SK-N-SH treated with all-trans-retinoic acid at 6 μM for 48 hours (cell line): ENCODE results near the gene SPG7.

Experiments
- ATAC-seq: fragments of 200-7000 bp; cut with Tn5 transposase; 3 replicates; pipeline ENCODE4 v1.9.1; 2020; ENCODE audit warnings: mild to moderate bottlenecking, moderate library complexity
- ARNTL ChIP-seq: fragments of 450-650 bp; formaldehyde crosslinking; IDR thresholded peaks from 2 replicates; pipeline ENCODE4 v1.5.0; 2020; ENCODE audit warnings: low read depth, mild to moderate bottlenecking, moderate library complexity, borderline replicate concordance
- BACH2 ChIP-seq: fragments of 250-450 bp; sonication (Bioruptor Pico); IDR thresholded peaks from 2 replicates; pipeline ENCODE4 v1.9.0; 2021; ENCODE audit warnings: mild to moderate bottlenecking, borderline replicate concordance
- CSDC2 ChIP-seq: fragments of 250-450 bp; sonication (Bioruptor Pico); IDR thresholded peaks from 2 replicates; pipeline ENCODE4 v1.5.0; 2020; ENCODE audit warnings: mild to moderate bottlenecking, moderate library complexity
- ESRRG ChIP-seq: fragments of 250-450 bp; sonication (Bioruptor Pico); IDR thresholded peaks from 2 replicates; pipeline ENCODE4 v1.6.1; 2021; ENCODE audit warnings: mild to moderate bottlenecking
- GLIS3 ChIP-seq: fragments of 250-450 bp; sonication (Bioruptor Pico); IDR thresholded peaks from 2 replicates; pipeline ENCODE4 v1.5.0; 2020; ENCODE audit warnings: mild to moderate bottlenecking, moderate library complexity
- ISL1 ChIP-seq: fragments of 250-450 bp; sonication (Bioruptor Pico); IDR thresholded peaks from 2 replicates; pipeline ENCODE4 v2.1.2; 2022; ENCODE audit warnings: mild to moderate bottlenecking, moderate library complexity
- PPARA ChIP-seq: fragments of 250-450 bp; sonication (Bioruptor Pico); IDR thresholded peaks from 2 replicates; pipeline ENCODE4 v1.5.0; 2020; ENCODE audit warnings: mild to moderate bottlenecking, borderline replicate concordance
- RARB ChIP-seq: fragments of 250-450 bp; sonication (Bioruptor Pico); IDR thresholded peaks from 2 replicates; pipeline ENCODE4 v1.8.0; 2021; ENCODE audit warnings: mild to moderate bottlenecking, moderate library complexity
- SNAI2 ChIP-seq: fragments of 250-450 bp; sonication (Bioruptor Pico); IDR thresholded peaks from 2 replicates; pipeline ENCODE4 v1.5.0; 2020; ENCODE audit warnings: mild to moderate bottlenecking, moderate library complexity
- TCF4 ChIP-seq: fragments of 250-450 bp; sonication (Bioruptor Pico); IDR thresholded peaks from 2 replicates; pipeline ENCODE4 v1.8.0; 2021; ENCODE audit warnings: mild to moderate bottlenecking, moderate library complexity, borderline replicate concordance
- TOX ChIP-seq: fragments of 250-450 bp; sonication (Bioruptor Pico); IDR thresholded peaks from 2 replicates; pipeline ENCODE4 v1.8.0; 2021; ENCODE audit warnings: mild to moderate bottlenecking, moderate library complexity, borderline replicate concordance
- ZC3H10 ChIP-seq: fragments of 250-450 bp; sonication (Bioruptor Pico); IDR thresholded peaks from 2 replicates; pipeline ENCODE4 v1.5.1; 2021; ENCODE audit warnings: mild to moderate bottlenecking, moderate library complexity
- ZFP3 ChIP-seq: fragments of 250-450 bp; sonication (Bioruptor Pico); IDR thresholded peaks from 2 replicates; pipeline ENCODE4 v1.5.0; 2020; ENCODE audit warnings: mild to moderate bottlenecking, moderate library complexity
- ZFP30 ChIP-seq: fragments of 450-650 bp; formaldehyde crosslinking; IDR thresholded peaks from 2 replicates; pipeline ENCODE4 v1.5.0; 2022; ENCODE audit warnings: mild to moderate bottlenecking, moderate library complexity
- ZNF565 ChIP-seq: fragments of 450-650 bp; formaldehyde crosslinking; conservative IDR thresholded peaks from 2 replicates; pipeline ENCODE4 v1.5.0; 2020; ENCODE audit warnings: low read depth, mild to moderate bottlenecking, moderate library complexity
- ZNF70 ChIP-seq: fragments of 450-650 bp; formaldehyde crosslinking; IDR thresholded peaks from 2 replicates; pipeline ENCODE4 v1.5.0; 2020; ENCODE audit warnings: mild to moderate bottlenecking, moderate library complexity
- ZNF8 ChIP-seq: fragments of 450-650 bp; formaldehyde crosslinking; IDR thresholded peaks from 2 replicates; pipeline ENCODE4 v1.5.0; 2020; ENCODE audit warnings: mild to moderate bottlenecking, moderate library complexity
- TF ChIP-seq, protein P1 (sequence below): fragments of 250-450 bp; sonication (Bioruptor Pico); IDR thresholded peaks from 2 replicates; pipeline ENCODE4 v1.5.0; 2020; ENCODE audit warnings: mild to moderate bottlenecking, moderate library complexity
- TF ChIP-seq, protein P2 (sequence below): fragments of 250-450 bp; sonication (Bioruptor Pico); IDR thresholded peaks from 2 replicates; pipeline ENCODE4 v1.8.0; 2020; ENCODE audit warnings: mild to moderate bottlenecking, moderate library complexity, borderline replicate concordance
- TF ChIP-seq, protein P3 (sequence below): fragments of 250-450 bp; sonication (Bioruptor Pico); IDR thresholded peaks from 2 replicates; pipeline ENCODE4 v1.5.1; 2020; ENCODE audit warnings: low read depth, mild to moderate bottlenecking, moderate library complexity
- TF ChIP-seq, protein P4 (sequence below): fragments of 250-450 bp; sonication (Bioruptor Pico); IDR thresholded peaks from 2 replicates; pipeline ENCODE4 v1.5.1; 2021; ENCODE audit warnings: mild to moderate bottlenecking, moderate library complexity
- TF ChIP-seq, protein P5 (sequence below): fragments of 250-450 bp; sonication (Bioruptor Pico); IDR thresholded peaks from 2 replicates; pipeline ENCODE4 v1.8.0; 2021; ENCODE audit warnings: low read depth, mild to moderate bottlenecking, moderate library complexity, borderline replicate concordance

SPG7 gene

DNA sequence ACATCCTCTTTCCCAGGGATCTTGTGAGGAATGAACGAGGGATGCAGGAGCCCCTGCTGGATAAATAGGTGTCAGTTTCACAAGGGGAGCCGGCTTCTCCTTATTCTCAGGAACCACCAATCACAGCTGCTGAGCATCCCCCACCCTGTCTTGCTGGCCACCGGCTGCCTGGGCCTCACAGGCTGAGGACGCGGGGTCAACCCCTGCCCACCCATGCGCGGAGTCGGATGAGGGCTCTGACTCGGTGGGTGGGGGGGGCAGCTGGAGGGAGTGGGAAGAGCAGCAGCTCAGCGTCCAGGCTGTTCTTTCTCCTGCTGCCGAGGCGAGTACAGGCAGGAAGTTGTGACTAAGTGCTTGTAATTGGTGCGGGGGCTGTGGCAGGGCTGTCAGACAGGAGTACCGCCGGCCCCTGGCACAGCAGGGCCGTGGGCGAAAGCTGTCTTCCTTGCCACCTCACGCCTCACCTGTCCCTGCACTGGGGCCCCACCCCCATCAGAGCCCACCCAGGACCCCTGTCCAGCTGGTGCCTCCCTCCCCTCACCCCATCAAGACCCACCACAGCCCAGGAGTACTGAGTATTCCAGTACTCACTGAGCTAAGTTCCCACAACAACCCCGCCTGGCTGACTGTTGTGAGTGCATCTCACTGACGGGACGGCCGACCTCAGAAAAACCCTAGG, 94.2 kb downstream of the SPG7 start:
- peak; percentile 93 for ATAC-seq
- TF ChIP-seq ZNF8 (CRISPR knock-in tag), result no peak
- no peak for TF ChIP-seq PPARA
- TF ChIP-seq ARNTL (CRISPR knock-in tag), result no peak
- no peak for TF ChIP-seq CSDC2 (CRISPR knock-in tag)
- TF ChIP-seq ZC3H10 (CRISPR knock-in tag), result no peak
- TF ChIP-seq GLIS3, result no peak

DNA sequence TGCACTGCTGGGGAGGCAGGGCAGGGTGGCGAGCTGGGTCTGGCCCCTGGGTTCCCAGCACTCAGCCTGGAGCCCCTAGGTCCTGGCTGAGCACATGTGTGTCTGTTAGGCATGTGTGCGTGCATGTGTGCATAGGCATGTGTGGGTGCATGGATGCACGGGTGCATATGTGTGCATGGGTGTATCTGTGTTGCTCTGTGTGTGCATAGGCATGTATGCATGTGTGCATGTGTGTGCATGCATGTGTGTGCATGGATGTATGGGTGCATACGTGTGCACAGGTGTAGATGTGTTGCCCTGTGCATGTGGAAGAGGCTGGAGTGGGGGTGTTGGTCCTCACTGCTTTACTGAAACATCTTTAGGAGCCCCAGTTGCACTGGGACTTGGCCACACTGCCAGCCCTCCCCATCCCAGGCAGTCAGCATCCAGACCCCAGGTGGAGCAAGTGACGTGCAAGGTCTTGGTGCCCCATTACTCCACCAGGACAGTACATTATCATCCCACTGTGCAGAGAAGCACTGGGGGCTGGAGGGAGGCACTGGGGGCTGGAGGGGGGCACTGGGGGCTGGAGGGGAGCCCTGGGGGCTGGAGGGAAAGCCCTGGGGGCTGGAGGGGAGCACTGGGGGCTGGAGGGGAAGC, 94.9 kb downstream of the SPG7 start:
- peak; percentile 5; the same call in 2 of the 3 replicates for ATAC-seq
- TF ChIP-seq ZFP3 (no peak), SNAI2 (CRISPR knock-in tag) (no peak), GLIS3 (no peak), ZNF8 (CRISPR knock-in tag) (no peak), ESRRG (CRISPR knock-in tag) (no peak), CSDC2 (CRISPR knock-in tag) (no peak), PPARA (no peak), ISL1 (no peak)

DNA sequence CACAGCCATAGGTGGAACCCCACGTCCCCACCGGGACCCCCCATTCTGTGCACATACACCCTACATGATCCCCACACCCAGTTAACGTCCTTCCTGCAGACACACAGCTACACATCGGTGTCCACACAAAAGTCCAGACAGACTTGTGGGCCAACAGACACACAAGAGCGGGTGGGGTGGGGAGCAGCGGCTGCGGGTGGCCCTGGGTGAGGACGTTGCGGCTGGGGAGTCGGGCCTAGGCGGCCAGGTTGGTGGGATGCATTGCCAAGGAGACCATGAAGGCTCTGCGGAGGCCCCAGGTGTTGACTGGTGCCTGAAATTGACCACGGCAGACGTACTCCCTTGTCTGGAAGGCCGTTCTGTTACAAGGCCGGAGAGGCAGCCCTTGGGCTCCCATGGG, 96.6 kb downstream of the SPG7 start:
- TF ChIP-seq, protein P1, sequence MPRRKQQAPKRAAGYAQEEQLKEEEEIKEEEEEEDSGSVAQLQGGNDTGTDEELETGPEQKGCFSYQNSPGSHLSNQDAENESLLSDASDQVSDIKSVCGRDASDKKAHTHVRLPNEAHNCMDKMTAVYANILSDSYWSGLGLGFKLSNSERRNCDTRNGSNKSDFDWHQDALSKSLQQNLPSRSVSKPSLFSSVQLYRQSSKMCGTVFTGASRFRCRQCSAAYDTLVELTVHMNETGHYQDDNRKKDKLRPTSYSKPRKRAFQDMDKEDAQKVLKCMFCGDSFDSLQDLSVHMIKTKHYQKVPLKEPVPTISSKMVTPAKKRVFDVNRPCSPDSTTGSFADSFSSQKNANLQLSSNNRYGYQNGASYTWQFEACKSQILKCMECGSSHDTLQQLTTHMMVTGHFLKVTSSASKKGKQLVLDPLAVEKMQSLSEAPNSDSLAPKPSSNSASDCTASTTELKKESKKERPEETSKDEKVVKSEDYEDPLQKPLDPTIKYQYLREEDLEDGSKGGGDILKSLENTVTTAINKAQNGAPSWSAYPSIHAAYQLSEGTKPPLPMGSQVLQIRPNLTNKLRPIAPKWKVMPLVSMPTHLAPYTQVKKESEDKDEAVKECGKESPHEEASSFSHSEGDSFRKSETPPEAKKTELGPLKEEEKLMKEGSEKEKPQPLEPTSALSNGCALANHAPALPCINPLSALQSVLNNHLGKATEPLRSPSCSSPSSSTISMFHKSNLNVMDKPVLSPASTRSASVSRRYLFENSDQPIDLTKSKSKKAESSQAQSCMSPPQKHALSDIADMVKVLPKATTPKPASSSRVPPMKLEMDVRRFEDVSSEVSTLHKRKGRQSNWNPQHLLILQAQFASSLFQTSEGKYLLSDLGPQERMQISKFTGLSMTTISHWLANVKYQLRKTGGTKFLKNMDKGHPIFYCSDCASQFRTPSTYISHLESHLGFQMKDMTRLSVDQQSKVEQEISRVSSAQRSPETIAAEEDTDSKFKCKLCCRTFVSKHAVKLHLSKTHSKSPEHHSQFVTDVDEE (CRISPR knock-in tag), result no peak
- TF ChIP-seq TCF4 (CRISPR knock-in tag) (no peak), BACH2 (no peak)
- no peak for ATAC-seq

DNA sequence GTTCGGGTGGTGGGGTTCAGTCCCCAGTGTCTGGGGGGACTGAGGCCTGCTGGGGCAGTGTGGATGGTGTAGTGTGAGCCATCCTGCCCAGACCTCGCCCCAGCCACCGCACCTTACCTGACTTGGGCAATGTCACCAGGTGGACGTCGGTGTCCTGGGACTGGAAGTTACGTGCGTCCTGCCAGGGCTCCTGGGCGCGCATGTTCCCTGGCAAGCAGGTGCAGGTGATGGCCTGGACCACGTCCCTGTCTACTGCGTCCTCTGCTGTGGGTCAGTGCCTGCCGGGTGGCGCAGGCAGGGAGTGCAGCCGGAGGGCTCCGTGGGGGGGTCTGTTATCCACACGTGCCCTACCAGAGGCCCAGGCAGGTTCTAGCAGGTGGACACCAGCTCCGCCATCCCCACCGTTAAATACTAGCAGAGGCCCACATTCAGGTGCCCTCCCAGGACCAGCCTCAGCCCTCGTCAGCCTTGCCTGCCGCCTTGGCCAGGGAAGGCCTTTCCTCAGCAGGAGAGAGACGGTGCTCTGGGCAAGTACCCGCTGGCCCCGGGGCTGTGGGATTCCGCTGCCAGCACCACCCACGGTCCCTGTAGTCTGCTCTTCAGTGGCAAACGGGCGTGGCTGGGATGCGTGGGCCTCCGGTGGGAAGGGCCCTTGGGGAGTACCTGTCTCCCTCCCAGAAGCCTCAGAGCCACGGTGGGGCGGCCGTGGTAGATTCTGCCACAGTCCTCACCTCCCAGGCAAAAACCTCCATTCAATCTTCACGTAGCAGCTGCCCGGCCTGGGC, 97.2 kb downstream of the SPG7 start:
- ATAC-seq, result no peak
- TF ChIP-seq TOX (CRISPR knock-in tag) (no peak), TCF4 (CRISPR knock-in tag) (no peak)

DNA sequence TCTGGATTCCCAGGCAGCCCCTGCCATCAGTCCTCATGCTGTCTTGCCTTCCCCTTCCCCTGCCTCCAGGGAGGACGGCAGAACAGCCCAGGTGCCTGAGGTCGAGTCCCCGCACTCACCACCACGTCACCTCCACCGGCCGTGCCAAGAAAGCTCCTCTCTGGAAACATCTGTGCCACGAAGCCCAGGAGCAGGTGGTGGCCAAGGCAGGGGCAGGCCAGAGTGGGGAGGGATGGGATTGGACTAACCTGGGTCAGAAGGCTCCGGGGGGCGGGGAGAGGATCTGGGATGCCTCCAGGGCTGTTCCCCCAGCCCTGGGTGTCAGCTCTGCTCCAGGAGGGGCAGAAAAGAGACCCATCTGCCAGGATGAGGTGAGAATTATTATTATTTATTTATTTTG, 97.8 kb downstream of the SPG7 start:
- TF ChIP-seq, protein P2, sequence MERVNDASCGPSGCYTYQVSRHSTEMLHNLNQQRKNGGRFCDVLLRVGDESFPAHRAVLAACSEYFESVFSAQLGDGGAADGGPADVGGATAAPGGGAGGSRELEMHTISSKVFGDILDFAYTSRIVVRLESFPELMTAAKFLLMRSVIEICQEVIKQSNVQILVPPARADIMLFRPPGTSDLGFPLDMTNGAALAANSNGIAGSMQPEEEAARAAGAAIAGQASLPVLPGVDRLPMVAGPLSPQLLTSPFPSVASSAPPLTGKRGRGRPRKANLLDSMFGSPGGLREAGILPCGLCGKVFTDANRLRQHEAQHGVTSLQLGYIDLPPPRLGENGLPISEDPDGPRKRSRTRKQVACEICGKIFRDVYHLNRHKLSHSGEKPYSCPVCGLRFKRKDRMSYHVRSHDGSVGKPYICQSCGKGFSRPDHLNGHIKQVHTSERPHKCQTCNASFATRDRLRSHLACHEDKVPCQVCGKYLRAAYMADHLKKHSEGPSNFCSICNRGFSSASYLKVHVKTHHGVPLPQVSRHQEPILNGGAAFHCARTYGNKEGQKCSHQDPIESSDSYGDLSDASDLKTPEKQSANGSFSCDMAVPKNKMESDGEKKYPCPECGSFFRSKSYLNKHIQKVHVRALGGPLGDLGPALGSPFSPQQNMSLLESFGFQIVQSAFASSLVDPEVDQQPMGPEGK, result no peak
- TF ChIP-seq TOX (CRISPR knock-in tag), result no peak
- TF ChIP-seq, protein P3, sequence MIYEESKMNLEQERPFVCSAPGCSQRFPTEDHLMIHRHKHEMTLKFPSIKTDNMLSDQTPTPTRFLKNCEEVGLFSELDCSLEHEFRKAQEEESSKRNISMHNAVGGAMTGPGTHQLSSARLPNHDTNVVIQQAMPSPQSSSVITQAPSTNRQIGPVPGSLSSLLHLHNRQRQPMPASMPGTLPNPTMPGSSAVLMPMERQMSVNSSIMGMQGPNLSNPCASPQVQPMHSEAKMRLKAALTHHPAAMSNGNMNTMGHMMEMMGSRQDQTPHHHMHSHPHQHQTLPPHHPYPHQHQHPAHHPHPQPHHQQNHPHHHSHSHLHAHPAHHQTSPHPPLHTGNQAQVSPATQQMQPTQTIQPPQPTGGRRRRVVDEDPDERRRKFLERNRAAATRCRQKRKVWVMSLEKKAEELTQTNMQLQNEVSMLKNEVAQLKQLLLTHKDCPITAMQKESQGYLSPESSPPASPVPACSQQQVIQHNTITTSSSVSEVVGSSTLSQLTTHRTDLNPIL (CRISPR knock-in tag), result no peak
- no peak for TF ChIP-seq ARNTL (CRISPR knock-in tag)
- TF ChIP-seq CSDC2 (CRISPR knock-in tag), result no peak
- TF ChIP-seq ZC3H10 (CRISPR knock-in tag), result no peak
- no peak for TF ChIP-seq SNAI2 (CRISPR knock-in tag)
- TF ChIP-seq, protein P4, sequence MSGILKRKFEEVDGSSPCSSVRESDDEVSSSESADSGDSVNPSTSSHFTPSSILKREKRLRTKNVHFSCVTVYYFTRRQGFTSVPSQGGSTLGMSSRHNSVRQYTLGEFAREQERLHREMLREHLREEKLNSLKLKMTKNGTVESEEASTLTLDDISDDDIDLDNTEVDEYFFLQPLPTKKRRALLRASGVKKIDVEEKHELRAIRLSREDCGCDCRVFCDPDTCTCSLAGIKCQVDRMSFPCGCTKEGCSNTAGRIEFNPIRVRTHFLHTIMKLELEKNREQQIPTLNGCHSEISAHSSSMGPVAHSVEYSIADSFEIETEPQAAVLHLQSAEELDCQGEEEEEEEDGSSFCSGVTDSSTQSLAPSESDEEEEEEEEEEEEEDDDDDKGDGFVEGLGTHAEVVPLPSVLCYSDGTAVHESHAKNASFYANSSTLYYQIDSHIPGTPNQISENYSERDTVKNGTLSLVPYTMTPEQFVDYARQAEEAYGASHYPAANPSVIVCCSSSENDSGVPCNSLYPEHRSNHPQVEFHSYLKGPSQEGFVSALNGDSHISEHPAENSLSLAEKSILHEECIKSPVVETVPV, result no peak
- TF ChIP-seq, protein P5, sequence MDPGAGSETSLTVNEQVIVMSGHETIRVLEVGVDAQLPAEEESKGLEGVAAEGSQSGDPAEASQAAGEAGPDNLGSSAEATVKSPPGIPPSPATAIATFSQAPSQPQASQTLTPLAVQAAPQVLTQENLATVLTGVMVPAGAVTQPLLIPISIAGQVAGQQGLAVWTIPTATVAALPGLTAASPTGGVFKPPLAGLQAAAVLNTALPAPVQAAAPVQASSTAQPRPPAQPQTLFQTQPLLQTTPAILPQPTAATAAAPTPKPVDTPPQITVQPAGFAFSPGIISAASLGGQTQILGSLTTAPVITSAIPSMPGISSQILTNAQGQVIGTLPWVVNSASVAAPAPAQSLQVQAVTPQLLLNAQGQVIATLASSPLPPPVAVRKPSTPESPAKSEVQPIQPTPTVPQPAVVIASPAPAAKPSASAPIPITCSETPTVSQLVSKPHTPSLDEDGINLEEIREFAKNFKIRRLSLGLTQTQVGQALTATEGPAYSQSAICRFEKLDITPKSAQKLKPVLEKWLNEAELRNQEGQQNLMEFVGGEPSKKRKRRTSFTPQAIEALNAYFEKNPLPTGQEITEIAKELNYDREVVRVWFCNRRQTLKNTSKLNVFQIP (CRISPR knock-in tag), result no peak
- no peak for TF ChIP-seq BACH2
- no peak for TF ChIP-seq ZNF8 (CRISPR knock-in tag)
- no peak for TF ChIP-seq ZNF70 (CRISPR knock-in tag)
- TF ChIP-seq ISL1, result no peak
- no peak for TF ChIP-seq ZNF565 (CRISPR knock-in tag)
- TF ChIP-seq RARB, result no peak
- TF ChIP-seq ZFP30 (CRISPR knock-in tag), result no peak
- no peak for TF ChIP-seq ESRRG (CRISPR knock-in tag)
- no peak for TF ChIP-seq ZFP3
- TF ChIP-seq GLIS3, result no peak
- ATAC-seq, result no peak
